ENCODE measurements around the gene PLEKHG1.

PLEKHG1 gene

DNA sequence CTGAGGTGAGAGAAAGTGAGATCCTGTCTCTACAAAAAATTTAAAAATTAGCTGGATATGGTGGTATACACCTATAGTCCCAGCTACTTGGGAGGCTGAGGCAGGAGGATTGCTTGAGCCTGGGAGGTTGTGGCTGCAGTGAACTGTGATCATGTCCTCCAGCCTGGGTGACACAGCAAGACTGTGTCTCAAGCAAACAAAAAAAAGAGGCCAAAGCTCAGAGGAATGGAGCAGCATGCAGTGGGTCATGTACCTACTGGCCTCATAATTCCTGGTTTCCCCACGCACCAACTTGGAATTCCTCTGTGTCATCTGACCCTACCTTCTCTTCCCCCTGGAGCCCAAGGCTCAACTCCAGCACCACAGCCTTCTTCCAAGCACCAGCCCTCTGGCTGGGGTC, 15.1 kb upstream of the PLEKHG1 start:
- ATAC-seq = no peak
- TF ChIP-seq ZNF565 (CRISPR knock-in tag; conservative IDR thresholded peaks at IDR 0.05; ENCODE audit: low read depth) = no peak
- no peak for TF ChIP-seq ZC3H10 (CRISPR knock-in tag; IDR thresholded peaks at IDR 0.05)
- TF ChIP-seq RARB (CRISPR knock-in tag; IDR thresholded peaks at IDR 0.05) = no peak
- no peak for TF ChIP-seq TOX (CRISPR knock-in tag; IDR thresholded peaks at IDR 0.05; ENCODE audit: borderline replicate concordance)
- TF ChIP-seq, protein P1, sequence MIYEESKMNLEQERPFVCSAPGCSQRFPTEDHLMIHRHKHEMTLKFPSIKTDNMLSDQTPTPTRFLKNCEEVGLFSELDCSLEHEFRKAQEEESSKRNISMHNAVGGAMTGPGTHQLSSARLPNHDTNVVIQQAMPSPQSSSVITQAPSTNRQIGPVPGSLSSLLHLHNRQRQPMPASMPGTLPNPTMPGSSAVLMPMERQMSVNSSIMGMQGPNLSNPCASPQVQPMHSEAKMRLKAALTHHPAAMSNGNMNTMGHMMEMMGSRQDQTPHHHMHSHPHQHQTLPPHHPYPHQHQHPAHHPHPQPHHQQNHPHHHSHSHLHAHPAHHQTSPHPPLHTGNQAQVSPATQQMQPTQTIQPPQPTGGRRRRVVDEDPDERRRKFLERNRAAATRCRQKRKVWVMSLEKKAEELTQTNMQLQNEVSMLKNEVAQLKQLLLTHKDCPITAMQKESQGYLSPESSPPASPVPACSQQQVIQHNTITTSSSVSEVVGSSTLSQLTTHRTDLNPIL (CRISPR knock-in tag; IDR thresholded peaks at IDR 0.05; ENCODE audit: low read depth) = no peak
- TF ChIP-seq ZNF70 (CRISPR knock-in tag; IDR thresholded peaks at IDR 0.05) = no peak
- no peak for TF ChIP-seq ZNF8 (CRISPR knock-in tag; IDR thresholded peaks at IDR 0.05)
- no peak for TF ChIP-seq OSR1 (CRISPR knock-in tag; IDR thresholded peaks at IDR 0.05)
- no peak for TF ChIP-seq PPARA (CRISPR knock-in tag; IDR thresholded peaks at IDR 0.05; ENCODE audit: borderline replicate concordance)
- TF ChIP-seq ARNTL (CRISPR knock-in tag; IDR thresholded peaks at IDR 0.05; ENCODE audit: borderline replicate concordance, low read depth) = no peak
- TF ChIP-seq, protein P2, sequence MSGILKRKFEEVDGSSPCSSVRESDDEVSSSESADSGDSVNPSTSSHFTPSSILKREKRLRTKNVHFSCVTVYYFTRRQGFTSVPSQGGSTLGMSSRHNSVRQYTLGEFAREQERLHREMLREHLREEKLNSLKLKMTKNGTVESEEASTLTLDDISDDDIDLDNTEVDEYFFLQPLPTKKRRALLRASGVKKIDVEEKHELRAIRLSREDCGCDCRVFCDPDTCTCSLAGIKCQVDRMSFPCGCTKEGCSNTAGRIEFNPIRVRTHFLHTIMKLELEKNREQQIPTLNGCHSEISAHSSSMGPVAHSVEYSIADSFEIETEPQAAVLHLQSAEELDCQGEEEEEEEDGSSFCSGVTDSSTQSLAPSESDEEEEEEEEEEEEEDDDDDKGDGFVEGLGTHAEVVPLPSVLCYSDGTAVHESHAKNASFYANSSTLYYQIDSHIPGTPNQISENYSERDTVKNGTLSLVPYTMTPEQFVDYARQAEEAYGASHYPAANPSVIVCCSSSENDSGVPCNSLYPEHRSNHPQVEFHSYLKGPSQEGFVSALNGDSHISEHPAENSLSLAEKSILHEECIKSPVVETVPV (CRISPR knock-in tag; IDR thresholded peaks at IDR 0.05) = no peak
- no peak for TF ChIP-seq CSDC2 (CRISPR knock-in tag; IDR thresholded peaks at IDR 0.05)
- TF ChIP-seq ESRRG (CRISPR knock-in tag; IDR thresholded peaks at IDR 0.05) = no peak
- no peak for TF ChIP-seq ZFP30 (CRISPR knock-in tag; IDR thresholded peaks at IDR 0.05)
- no peak for TF ChIP-seq ZFP3 (CRISPR knock-in tag; IDR thresholded peaks at IDR 0.05)
- TF ChIP-seq, protein P3, sequence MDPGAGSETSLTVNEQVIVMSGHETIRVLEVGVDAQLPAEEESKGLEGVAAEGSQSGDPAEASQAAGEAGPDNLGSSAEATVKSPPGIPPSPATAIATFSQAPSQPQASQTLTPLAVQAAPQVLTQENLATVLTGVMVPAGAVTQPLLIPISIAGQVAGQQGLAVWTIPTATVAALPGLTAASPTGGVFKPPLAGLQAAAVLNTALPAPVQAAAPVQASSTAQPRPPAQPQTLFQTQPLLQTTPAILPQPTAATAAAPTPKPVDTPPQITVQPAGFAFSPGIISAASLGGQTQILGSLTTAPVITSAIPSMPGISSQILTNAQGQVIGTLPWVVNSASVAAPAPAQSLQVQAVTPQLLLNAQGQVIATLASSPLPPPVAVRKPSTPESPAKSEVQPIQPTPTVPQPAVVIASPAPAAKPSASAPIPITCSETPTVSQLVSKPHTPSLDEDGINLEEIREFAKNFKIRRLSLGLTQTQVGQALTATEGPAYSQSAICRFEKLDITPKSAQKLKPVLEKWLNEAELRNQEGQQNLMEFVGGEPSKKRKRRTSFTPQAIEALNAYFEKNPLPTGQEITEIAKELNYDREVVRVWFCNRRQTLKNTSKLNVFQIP (CRISPR knock-in tag; IDR thresholded peaks at IDR 0.05; ENCODE audit: borderline replicate concordance, low read depth) = no peak
- TF ChIP-seq GLIS3 (CRISPR knock-in tag; IDR thresholded peaks at IDR 0.05) = no peak
- no peak for TF ChIP-seq ISL1 (CRISPR knock-in tag; IDR thresholded peaks at IDR 0.05)

DNA sequence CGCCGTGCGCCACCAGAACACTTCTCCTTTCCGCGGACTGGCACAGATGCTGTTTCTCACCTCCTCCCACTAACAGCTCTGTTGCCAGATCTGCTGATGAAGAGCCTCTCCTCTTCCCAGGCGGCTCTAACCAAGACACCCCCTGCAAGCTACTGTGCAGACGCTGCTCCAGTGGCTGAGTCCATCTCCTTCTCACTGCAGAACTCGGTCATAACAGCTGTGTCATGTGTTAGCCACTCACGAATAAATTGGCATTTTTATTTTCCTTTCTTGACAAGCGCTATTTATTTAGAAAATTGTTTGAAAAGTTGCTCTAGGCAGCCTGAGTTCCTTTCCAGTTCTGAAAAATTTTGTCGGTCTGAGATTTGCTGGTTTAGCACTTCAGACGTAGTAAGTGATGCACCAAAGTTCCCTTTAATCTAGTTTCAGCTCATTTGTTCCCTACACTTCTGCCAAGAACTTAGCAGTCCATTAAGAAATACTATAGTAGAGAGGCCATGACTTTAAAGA, 12.8 kb upstream of the PLEKHG1 start:
- TF ChIP-seq OSR1 (CRISPR knock-in tag; IDR thresholded peaks at IDR 0.05) (no peak), TCF4 (CRISPR knock-in tag; IDR thresholded peaks at IDR 0.05; ENCODE audit: borderline replicate concordance) (no peak), ZNF565 (CRISPR knock-in tag; conservative IDR thresholded peaks at IDR 0.05; ENCODE audit: low read depth) (no peak), ZFP3 (CRISPR knock-in tag; IDR thresholded peaks at IDR 0.05) (no peak), GLIS3 (CRISPR knock-in tag; IDR thresholded peaks at IDR 0.05) (no peak), TOX (CRISPR knock-in tag; IDR thresholded peaks at IDR 0.05; ENCODE audit: borderline replicate concordance) (no peak), BACH2 (CRISPR knock-in tag; IDR thresholded peaks at IDR 0.05; ENCODE audit: borderline replicate concordance) (no peak), ISL1 (CRISPR knock-in tag; IDR thresholded peaks at IDR 0.05) (no peak), ZNF8 (CRISPR knock-in tag; IDR thresholded peaks at IDR 0.05) (no peak), ZFP30 (CRISPR knock-in tag; IDR thresholded peaks at IDR 0.05) (no peak), ZNF70 (CRISPR knock-in tag; IDR thresholded peaks at IDR 0.05) (no peak), ZC3H10 (CRISPR knock-in tag; IDR thresholded peaks at IDR 0.05) (no peak), PPARA (CRISPR knock-in tag; IDR thresholded peaks at IDR 0.05; ENCODE audit: borderline replicate concordance) (no peak)
- TF ChIP-seq, protein P2 (CRISPR knock-in tag; IDR thresholded peaks at IDR 0.05) = no peak
- TF ChIP-seq, protein P1 (CRISPR knock-in tag; IDR thresholded peaks at IDR 0.05; ENCODE audit: low read depth) = no peak
- TF ChIP-seq, protein P3 (CRISPR knock-in tag; IDR thresholded peaks at IDR 0.05; ENCODE audit: borderline replicate concordance, low read depth) = no peak
- TF ChIP-seq, protein P4, sequence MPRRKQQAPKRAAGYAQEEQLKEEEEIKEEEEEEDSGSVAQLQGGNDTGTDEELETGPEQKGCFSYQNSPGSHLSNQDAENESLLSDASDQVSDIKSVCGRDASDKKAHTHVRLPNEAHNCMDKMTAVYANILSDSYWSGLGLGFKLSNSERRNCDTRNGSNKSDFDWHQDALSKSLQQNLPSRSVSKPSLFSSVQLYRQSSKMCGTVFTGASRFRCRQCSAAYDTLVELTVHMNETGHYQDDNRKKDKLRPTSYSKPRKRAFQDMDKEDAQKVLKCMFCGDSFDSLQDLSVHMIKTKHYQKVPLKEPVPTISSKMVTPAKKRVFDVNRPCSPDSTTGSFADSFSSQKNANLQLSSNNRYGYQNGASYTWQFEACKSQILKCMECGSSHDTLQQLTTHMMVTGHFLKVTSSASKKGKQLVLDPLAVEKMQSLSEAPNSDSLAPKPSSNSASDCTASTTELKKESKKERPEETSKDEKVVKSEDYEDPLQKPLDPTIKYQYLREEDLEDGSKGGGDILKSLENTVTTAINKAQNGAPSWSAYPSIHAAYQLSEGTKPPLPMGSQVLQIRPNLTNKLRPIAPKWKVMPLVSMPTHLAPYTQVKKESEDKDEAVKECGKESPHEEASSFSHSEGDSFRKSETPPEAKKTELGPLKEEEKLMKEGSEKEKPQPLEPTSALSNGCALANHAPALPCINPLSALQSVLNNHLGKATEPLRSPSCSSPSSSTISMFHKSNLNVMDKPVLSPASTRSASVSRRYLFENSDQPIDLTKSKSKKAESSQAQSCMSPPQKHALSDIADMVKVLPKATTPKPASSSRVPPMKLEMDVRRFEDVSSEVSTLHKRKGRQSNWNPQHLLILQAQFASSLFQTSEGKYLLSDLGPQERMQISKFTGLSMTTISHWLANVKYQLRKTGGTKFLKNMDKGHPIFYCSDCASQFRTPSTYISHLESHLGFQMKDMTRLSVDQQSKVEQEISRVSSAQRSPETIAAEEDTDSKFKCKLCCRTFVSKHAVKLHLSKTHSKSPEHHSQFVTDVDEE (CRISPR knock-in tag; IDR thresholded peaks at IDR 0.05) = no peak
- TF ChIP-seq, protein P5, sequence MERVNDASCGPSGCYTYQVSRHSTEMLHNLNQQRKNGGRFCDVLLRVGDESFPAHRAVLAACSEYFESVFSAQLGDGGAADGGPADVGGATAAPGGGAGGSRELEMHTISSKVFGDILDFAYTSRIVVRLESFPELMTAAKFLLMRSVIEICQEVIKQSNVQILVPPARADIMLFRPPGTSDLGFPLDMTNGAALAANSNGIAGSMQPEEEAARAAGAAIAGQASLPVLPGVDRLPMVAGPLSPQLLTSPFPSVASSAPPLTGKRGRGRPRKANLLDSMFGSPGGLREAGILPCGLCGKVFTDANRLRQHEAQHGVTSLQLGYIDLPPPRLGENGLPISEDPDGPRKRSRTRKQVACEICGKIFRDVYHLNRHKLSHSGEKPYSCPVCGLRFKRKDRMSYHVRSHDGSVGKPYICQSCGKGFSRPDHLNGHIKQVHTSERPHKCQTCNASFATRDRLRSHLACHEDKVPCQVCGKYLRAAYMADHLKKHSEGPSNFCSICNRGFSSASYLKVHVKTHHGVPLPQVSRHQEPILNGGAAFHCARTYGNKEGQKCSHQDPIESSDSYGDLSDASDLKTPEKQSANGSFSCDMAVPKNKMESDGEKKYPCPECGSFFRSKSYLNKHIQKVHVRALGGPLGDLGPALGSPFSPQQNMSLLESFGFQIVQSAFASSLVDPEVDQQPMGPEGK (CRISPR knock-in tag; IDR thresholded peaks at IDR 0.05; ENCODE audit: borderline replicate concordance) = no peak

More for the DNA sequence above, 12.8 kb upstream of the PLEKHG1 start:
- no peak for ATAC-seq
